HG02852 (cell line): ENCODE data around the gene UBB.

Source experiments
- ATAC-seq: cut with Tn5 transposase; IDR thresholded peaks from one replicate; pipeline ENCODE4 v1.9.1; 2021; ENCODE audit warnings: mild to moderate bottlenecking, moderate library complexity; ENCODE audit not compliant: unreplicated experiment

The UBB gene

GRCh38 chr17:16380640-16381495, at the start of gene UBB:
Gene UBB, plus strand, starts transcription at chr17:16381091. Its CDS starts 817 bp downstream, at chr17:16381908.
- peak; percentile 94 for ATAC-seq

GRCh38 chr17:16338391-16338790, 42.5 kb upstream of the UBB start:
- no peak for ATAC-seq

- no peak for ATAC-seq
These were observed 41.5 kb upstream of the UBB start for GRCh38 chr17:16339402-16339801.

- no peak for ATAC-seq
These were observed 40.9 kb upstream of the UBB start for GRCh38 chr17:16339959-16340358.

- no peak for ATAC-seq
These were observed 37.9 kb upstream of the UBB start for GRCh38 chr17:16342979-16343378.

GRCh38 chr17:16343569-16343968, 37.3 kb upstream of the UBB start:
- no peak for ATAC-seq

GRCh38 chr17:16345565-16345964, 35.3 kb upstream of the UBB start:
- ATAC-seq = no peak

GRCh38 chr17:16346721-16347271, 34.1 kb upstream of the UBB start:
- ATAC-seq = no peak

- no peak for ATAC-seq
These were observed 32.3 kb upstream of the UBB start for GRCh38 chr17:16348586-16348985.

- ATAC-seq = no peak
These were observed 31.5 kb upstream of the UBB start for GRCh38 chr17:16349431-16349830.

- no peak for ATAC-seq
These were observed 29.1 kb upstream of the UBB start for GRCh38 chr17:16351831-16352230.

GRCh38 chr17:16352303-16352666, 28.6 kb upstream of the UBB start:
- no peak for ATAC-seq

- peak; percentile 50 for ATAC-seq
These were observed 28.1 kb upstream of the UBB start for GRCh38 chr17:16352667-16353316.

- peak; percentile 65 for ATAC-seq
These were observed 27.3 kb upstream of the UBB start, which contains the start of gene CENPV for GRCh38 chr17:16353317-16354174. Gene CENPV, minus strand, starts transcription at chr17:16353469. Its CDS starts 33 bp downstream, at chr17:16353436.

GRCh38 chr17:16354585-16354984, 26.3 kb upstream of the UBB start:
- ATAC-seq = no peak

- ATAC-seq = no peak
These were observed 22.5 kb upstream of the UBB start for GRCh38 chr17:16358394-16358793.

- ATAC-seq = peak; percentile 49
These were observed 19.0 kb upstream of the UBB start for GRCh38 chr17:16361874-16362273.

- ATAC-seq = peak; percentile 86
These were observed 16.9 kb upstream of the UBB start for GRCh38 chr17:16363749-16364536.

- no peak for ATAC-seq
These were observed 16.3 kb upstream of the UBB start for GRCh38 chr17:16364625-16365024.

GRCh38 chr17:16371742-16372141, 9.1 kb upstream of the UBB start:
- no peak for ATAC-seq
